Measurements from ENCODE around the gene UBXN10.
A peak's percentile ranks its signal among the peaks of the same experiment; 100 is the strongest.

UBXN10 gene

DNA sequence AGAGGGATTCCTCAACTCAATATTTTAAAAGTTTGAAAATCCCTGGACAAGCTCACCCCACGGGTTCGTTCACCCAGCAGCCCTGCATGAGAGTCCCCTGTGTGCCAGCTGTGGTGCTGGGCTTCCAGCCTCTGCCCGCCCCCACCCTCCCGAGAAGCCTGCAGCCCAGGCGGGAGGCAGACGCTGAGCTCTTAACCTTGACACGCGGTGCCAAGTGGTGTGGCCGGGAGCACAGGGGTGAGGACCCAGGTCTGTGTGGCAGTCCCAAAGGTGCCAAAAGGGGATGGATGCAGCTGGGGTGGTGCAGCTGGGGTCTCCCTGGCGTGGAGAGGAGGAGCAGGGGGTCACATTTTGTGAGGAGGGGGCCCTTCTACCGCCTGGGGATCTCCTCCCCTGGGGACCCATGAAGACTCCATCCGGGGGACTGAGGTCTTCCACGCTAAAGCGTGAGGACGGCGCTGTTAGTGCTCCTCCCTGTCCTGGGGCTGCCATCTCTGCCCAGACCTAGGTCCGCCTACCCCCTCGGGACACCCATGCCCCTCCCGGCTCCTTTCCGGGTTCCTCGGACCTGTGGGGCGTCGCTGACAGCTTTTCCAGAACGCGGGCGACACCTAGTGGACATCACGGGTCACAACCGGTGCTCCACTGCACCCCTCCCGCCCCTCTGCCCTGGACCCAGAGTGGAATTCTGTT lies 33.8 kb upstream of the UBXN10 start:
- peak; percentile 65 for DNase-seq (ENCODE audit: low read depth)

GRCh38 chr1:20152599-20152930 lies 33.3 kb upstream of the UBXN10 start:
- DNase-seq (ENCODE audit: low read depth): no peak

GRCh38 chr1:20153000-20153418 lies 32.9 kb upstream of the UBXN10 start:
- no peak for DNase-seq (ENCODE audit: low read depth)

DNA sequence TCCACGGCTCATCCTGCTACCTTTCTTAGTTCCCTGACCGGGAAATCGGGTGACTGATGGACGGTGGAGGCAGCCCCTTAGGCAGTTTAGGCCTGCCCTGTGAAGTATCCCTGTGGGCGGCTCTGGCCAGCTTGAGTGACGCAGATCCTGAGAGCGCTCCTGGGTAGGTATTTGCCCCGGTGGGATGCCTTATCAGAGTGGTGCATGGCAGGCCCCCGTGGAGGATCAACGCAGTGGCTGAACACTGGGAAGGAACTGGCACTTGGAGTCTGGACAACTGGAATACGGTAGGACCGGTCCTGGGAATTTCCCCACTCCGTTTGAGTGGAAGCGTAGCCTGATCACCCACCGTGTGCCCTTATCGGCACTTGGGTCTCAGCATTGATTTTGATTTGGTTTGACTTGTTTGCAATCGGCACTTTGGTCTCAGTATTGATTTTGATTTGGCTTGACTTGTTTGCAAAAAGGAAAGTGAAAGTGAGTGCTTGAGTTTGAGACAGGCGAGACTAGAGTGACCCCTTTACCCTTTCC lies 31.5 kb upstream of the UBXN10 start:
- no peak for DNase-seq (ENCODE audit: low read depth)

- no peak for DNase-seq (ENCODE audit: low read depth)
These were observed 27.4 kb upstream of the UBXN10 start for GRCh38 chr1:20158358-20159070.

GRCh38 chr1:20160034-20160433 lies 25.9 kb upstream of the UBXN10 start:
- no peak for DNase-seq (ENCODE audit: low read depth)

DNA sequence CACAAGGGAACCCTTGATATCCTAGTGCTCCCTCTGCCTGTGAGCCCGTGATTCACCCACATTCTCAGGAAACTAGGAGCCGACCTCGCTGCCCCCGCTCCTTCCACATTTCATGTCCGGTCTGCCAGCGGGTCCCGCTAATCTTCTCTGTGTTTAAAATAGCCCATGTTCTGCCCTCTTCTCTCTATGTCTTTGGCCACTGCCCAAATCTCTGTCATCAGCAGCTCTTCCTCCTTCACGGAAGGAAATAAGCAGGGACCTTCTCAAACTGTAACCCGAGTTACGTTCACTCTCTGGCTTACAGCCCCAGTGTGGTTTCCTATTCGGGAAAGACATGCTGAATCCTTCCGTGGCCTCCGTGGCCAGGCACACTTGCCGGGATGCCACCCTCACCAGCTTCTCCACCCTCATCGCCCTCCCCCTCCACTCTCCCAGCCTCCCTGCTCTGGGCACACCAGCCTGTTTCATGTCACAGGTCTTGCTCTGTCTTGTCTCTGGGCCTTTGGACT lies 21.1 kb upstream of the UBXN10 start:
- DNase-seq (ENCODE audit: low read depth): no peak

- no peak for DNase-seq (ENCODE audit: low read depth)
These were observed 20.4 kb upstream of the UBXN10 start for GRCh38 chr1:20165522-20165951.

- DNase-seq (ENCODE audit: low read depth): no peak
These were observed 19.8 kb upstream of the UBXN10 start for GRCh38 chr1:20166051-20166450.

DNA sequence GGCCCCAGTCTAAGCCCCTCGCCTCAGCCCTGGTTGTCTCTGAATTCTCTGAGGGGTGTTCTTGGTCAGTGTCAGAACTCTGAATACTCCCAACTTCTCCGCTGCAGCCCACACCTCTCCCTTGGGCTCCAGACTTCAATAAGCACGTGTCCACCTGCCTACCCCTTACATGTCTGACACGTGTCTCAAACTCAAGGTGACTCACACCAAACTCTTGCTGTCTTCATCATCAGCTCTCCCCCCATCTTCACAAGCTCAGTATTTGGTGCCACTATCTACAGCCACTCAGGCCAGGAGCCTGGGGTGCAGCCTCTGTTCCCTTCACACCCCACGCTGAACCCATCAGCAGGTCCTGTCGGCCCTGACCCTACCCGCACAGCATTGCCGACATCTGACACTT lies 18.8 kb upstream of the UBXN10 start:
- no peak for DNase-seq (ENCODE audit: low read depth)

DNA sequence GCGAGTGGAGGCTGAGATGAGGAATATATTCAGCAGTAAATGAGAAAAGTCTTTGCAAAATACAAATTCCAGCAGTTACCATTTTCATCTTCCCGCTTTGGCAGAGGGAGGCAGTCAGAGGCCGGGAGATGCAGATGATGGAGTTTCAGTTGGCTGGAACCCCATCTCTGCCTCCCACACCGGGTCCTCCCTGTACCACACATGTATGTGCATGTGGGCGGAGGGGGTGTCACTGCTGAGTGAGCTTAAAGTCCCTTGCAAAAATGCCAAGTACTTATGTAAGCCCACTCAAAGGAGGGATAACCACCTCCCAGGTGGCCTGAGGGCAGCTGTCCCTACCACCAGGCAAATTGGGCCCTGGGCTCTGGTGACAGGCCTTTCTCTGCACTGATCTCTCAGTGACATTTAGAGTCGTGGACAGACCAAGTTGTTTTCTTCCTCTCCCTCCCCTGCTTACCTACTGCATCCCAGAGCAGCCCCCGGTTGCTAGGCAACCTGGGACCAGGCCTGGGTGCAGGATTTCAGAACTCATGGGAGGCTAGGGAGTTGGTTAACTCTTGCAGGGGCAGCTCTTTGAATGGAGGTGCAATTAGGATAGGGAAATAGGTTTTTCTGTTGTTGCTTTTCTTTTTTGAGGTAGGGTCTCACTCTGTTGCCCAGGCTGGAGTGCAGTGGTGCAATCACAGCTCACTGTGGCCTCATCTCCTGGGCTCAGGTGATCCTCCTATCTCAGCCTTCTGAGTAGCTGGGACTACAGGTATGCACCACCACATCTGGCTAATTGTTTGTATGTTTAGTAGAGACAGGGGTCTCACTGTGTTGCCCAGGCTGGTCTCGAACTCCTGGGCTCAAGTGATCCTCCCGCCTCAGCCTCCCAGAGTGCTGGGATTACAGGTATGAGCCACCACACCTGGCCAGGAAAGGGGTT lies 17.1 kb upstream of the UBXN10 start:
- no peak for DNase-seq (ENCODE audit: low read depth)

GRCh38 chr1:20169932-20170331 lies 16.0 kb upstream of the UBXN10 start:
- no peak for DNase-seq (ENCODE audit: low read depth)

DNA sequence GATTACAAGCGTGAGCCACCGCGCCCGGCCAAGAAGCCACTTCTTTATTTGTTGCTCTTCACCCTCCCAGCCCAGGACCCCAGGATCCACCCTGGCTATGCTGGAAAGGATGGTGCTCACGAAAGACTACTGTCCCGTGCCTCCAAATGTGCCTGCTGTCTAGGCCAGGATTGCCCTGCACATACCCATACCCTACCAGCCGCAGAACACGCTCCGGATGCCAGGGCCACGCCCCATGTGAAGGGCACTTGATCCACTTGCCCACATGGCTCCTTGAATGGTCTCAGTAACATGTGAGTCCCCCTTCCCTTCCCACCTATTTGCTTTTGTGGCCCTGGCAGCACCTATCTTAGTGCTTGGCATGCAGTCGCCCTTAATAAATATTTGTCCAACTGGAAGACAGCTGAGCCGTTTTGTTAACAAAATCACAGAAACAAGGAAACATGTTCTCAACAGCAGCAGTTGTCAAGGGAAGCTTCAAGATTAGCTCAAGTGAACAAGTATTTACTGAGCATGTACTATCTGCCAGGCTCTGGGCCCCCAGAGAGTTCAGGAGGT lies 13.8 kb upstream of the UBXN10 start:
- no peak for DNase-seq (ENCODE audit: low read depth)

DNA sequence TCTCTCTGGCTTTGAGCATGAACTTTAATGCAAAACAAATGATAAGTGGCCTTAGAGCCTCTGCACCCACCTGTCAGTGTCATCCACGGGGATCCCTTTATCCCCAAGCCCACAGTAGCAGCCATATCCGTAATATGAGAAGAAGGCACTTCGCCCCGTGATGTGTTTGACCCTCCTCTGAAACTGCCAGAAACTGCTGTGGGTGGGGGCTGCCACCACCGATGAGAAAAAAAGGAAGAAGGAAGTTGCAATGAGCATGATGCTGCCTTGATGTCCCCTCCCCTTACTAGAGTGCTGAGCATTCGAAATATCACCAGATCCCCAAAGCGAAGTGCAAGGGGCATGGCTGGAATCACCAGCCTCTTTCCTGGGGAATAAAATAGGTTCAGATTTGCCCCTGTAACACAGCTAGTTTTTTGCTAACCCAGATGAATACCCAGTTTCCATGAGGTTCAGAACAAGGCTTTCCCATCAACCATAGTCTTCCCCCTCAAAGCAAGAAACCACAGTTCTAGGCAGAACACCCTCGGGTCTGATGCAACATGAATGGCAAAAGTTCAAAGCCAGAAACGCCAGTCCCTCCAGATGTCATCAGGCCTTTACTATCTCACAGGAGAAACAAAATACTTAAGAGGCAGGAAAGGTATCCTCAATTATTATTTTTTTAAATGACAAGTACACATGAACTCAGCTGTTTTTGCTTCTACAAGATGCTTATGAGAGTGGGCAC lies 10.8 kb upstream of the UBXN10 start:
- DNase-seq (ENCODE audit: low read depth): no peak

DNA sequence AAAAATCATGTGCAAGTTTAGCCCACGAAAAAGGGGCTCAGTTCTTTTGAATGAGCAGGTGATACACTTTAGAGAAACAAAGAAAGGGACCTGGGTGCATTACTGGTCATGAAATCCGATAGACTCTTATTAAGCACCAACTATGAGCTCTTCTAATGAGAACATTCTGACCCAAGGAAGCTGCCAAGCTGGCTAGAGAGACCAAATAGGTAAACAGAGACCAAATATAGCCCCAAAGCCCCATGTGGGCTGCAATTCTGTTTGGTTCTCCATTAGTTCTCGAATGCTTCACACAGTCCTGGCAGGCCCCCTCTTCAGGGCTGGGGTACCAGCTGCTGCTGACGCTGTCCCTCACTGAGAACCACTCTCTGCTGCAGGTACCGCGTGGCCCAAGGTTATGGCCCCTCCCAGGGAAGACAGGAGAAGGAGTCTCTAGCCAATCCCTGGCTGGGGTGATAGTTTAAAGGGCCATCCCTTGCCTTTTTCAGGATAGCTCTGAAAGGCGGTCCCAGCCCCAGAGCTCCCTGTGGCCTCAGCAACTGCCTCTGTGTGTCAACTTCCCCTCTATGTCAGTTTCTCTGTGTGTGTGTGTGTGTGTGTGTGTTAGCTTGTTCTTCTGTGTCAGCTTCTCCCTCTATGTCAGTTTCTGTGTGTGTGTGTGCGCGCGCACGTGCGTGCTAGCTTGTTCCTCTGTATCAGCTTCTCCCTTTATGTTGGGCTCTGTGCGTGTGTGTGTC lies 7.1 kb upstream of the UBXN10 start:
- DNase-seq (ENCODE audit: low read depth): no peak

- DNase-seq (ENCODE audit: low read depth): no peak
These were observed 6.3 kb upstream of the UBXN10 start for GRCh38 chr1:20179371-20180128.

- no peak for DNase-seq (ENCODE audit: low read depth)
These were observed 5.6 kb upstream of the UBXN10 start for GRCh38 chr1:20180129-20180843.

DNA sequence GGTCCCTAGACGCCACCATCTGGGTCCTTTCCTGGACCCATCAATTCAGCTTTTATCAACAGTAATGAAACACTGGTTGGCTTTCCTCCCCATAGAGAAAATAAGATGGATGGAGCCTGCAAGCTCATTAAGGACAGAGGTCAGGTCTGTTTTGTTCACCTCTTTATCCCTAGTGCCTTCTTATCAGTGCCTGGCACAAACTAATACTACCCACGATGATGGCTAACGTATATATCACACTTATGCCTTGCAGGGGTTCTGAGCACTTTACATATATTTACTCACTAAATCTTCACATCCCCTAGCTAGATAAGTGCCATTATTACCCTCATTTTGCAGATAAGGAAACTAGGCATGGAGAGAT lies 5.1 kb upstream of the UBXN10 start:
- DNase-seq (ENCODE audit: low read depth): no peak

GRCh38 chr1:20182415-20182814 lies 3.5 kb upstream of the UBXN10 start:
- no peak for DNase-seq (ENCODE audit: low read depth)
